H1 (cell line): ENCODE results near the gene RPS17. TPM values are rescaled to one million over a fixed set of nuclear protein-coding genes. Genes with fewer than 3 reads are reported as not detected.
"Not testable (repeated sequence)": the region's sequence is repeated elsewhere in the genome, so short reads cannot be mapped to it uniquely, and the experiment has no call there.

Experiments used
- CTCF ChIA-PET: fragments of 300-600 bp; sonication (Branson Sonifier 250); formaldehyde crosslinking; loops from one replicate; lab custom pipeline; 2021; ENCODE audit not compliant: partially characterized antibody; lab: Charles Lee
- POLR2A ChIA-PET: fragments of 300-600 bp; sonication (Branson Sonifier 250); formaldehyde crosslinking; loops from one replicate; lab custom pipeline; 2021; ENCODE audit warnings: inconsistent platforms; ENCODE audit not compliant: partially characterized antibody; lab: Charles Lee
- DNase-seq, 2 experiments: peaks; one replicate each; pipeline versions ENCODE4 v3.0.0 to v3.0.0-alpha.2; 2010 to 2022; ENCODE audit warnings: low spot score in 2 of 2, low read depth in 1 of 2, mixed read lengths in 1 of 2
- FAIRE-seq: peaks from 2 replicates; lab custom pipeline; 2011; peaks lifted over from hg19 to GRCh38; lab: Jason Lieb, UNC
- H2AFZ ChIP-seq: 2 replicates; pipeline ENCODE4 v1.8.1; 2012; ENCODE audit warnings: low read length, inconsistent platforms
- H2AK5ac ChIP-seq: 2 replicates; pipeline ENCODE4 v1.6.1; 2013; ENCODE audit warnings: low read depth, low read length
- H2BK120ac ChIP-seq: replicated peaks from 2 replicates; pipeline ENCODE3; 2013; ENCODE audit warnings: low read depth, low read length, inconsistent platforms
- H2BK12ac ChIP-seq: 2 replicates; pipeline ENCODE4 v1.6.1; 2013; ENCODE audit warnings: low read depth, low read length
- H2BK15ac ChIP-seq: 2 replicates; pipeline ENCODE4 v1.6.1; 2013; ENCODE audit warnings: low read length
- H2BK20ac ChIP-seq: 2 replicates; pipeline ENCODE4 v1.6.1; 2013; ENCODE audit warnings: low read length
- H2BK5ac ChIP-seq: 2 replicates; pipeline ENCODE4 v1.6.1; 2013; ENCODE audit warnings: low read depth, low read length
- H3K14ac ChIP-seq: 2 replicates; pipeline ENCODE4 v1.6.1; 2013; ENCODE audit warnings: inconsistent platforms; ENCODE audit not compliant: insufficient read length
- H3K18ac ChIP-seq: 2 replicates; pipeline ENCODE4 v1.6.1; 2013; ENCODE audit warnings: low read length; ENCODE audit errors: extremely low read depth
- H3K23ac ChIP-seq: 2 replicates; pipeline ENCODE4 v1.6.1; 2013; ENCODE audit warnings: inconsistent platforms; ENCODE audit not compliant: insufficient read length
- H3K23me2 ChIP-seq: 2 replicates; pipeline ENCODE4 v1.6.1; 2013; ENCODE audit warnings: low read depth, low read length
- H3K27ac ChIP-seq: 2 replicates; pipeline ENCODE4 v1.6.1; 2011; ENCODE audit warnings: low read depth, low read length, inconsistent platforms
- H3K27me3 ChIP-seq, 4 experiments: replicated peaks in 1 of 4; 1 replicate in 1 of 4; 2 replicates in 3 of 4; pipeline versions ENCODE4 v1.6.1 to v1.8.1; 2011 to 2013; ENCODE audit warnings: low read length in 3 of 4, mild to moderate bottlenecking in 3 of 4, inconsistent platforms in 2 of 4, mixed read lengths in 2 of 4, moderate library complexity in 1 of 4; ENCODE audit not compliant: control insufficient read depth in 3 of 4, insufficient read depth in 3 of 4; ENCODE audit errors: extremely low read depth in 1 of 4
- H3K36me3 ChIP-seq, 4 experiments: 2 replicates each; pipeline versions ENCODE4 v1.6.1 to v1.8.1; 2011 to 2013; ENCODE audit warnings: mild to moderate bottlenecking in 4 of 4, low read length in 3 of 4, moderate library complexity in 2 of 4, control low read depth in 1 of 4, inconsistent platforms in 1 of 4; ENCODE audit not compliant: insufficient read depth in 4 of 4, control insufficient read depth in 2 of 4
- H3K4ac ChIP-seq: replicated peaks from 2 replicates; pipeline ENCODE3; 2013; ENCODE audit warnings: low read length, low read depth, mixed read lengths, inconsistent platforms; ENCODE audit not compliant: insufficient read length
- H3K4me1 ChIP-seq, 4 experiments: replicated peaks in 1 of 4; 1 replicate in 1 of 4; 2 replicates in 3 of 4; pipeline versions ENCODE4 v1.6.1 to v1.8.1; 2011 to 2013; ENCODE audit warnings: low read length in 3 of 4, inconsistent platforms in 2 of 4, mixed read lengths in 1 of 4; ENCODE audit not compliant: insufficient read depth in 4 of 4, control insufficient read depth in 3 of 4
- H3K4me2 ChIP-seq, 2 experiments: 2 replicates each; pipeline versions ENCODE4 v1.6.1 to v1.8.1; 2011 to 2013; ENCODE audit warnings: low read depth in 2 of 2, low read length in 2 of 2, control low read depth in 1 of 2, inconsistent platforms in 1 of 2, mild to moderate bottlenecking in 1 of 2; ENCODE audit not compliant: insufficient read depth in 1 of 2
- H3K4me3 ChIP-seq, 4 experiments: fragments of 200-600, 300-600 bp in 1 of 4; sonication (generic), shearing (Covaris generic), sonication (Bioruptor Twin) in 1 of 4; 2 replicates each; pipeline versions ENCODE4 v1.5.1 to v1.8.1; 2011 to 2016; ENCODE audit warnings: low read length in 4 of 4, low read depth in 3 of 4, control low read depth in 2 of 4, inconsistent platforms in 2 of 4, mild to moderate bottlenecking in 2 of 4, mixed read lengths in 1 of 4, moderate library complexity in 1 of 4; ENCODE audit not compliant: insufficient read depth in 2 of 4; ENCODE audit errors: extremely low read depth in 1 of 4
- H3K56ac ChIP-seq: replicated peaks from 2 replicates; pipeline ENCODE3; 2013; ENCODE audit warnings: low read depth, mild to moderate bottlenecking, mixed read lengths, low read length, inconsistent platforms; ENCODE audit not compliant: insufficient read length
- H3K79me1 ChIP-seq: 2 replicates; pipeline ENCODE4 v1.6.1; 2013; ENCODE audit warnings: low read depth, low read length, control low read depth
- H3K79me2 ChIP-seq, 2 experiments: 2 replicates each; pipeline versions ENCODE4 v1.6.1 to v1.8.1; 2012 to 2013; ENCODE audit warnings: low read length in 2 of 2, mild to moderate bottlenecking in 2 of 2, inconsistent platforms in 1 of 2; ENCODE audit not compliant: insufficient read depth in 2 of 2, control insufficient read depth in 1 of 2
- H3K9ac ChIP-seq, 4 experiments: replicated peaks in 1 of 4; 1 replicate in 1 of 4; 2 replicates in 3 of 4; pipeline versions ENCODE4 v1.6.1 to v1.8.1; 2011 to 2013; ENCODE audit warnings: low read depth in 3 of 4, low read length in 3 of 4, control low read depth in 2 of 4, mild to moderate bottlenecking in 2 of 4, moderate library complexity in 2 of 4, inconsistent platforms in 1 of 4; ENCODE audit errors: extremely low read depth in 1 of 4
- H3K9me3 ChIP-seq, 2 experiments: 2 replicates each; pipeline versions ENCODE4 v1.6.1 to v1.8.1; 2012 to 2013; ENCODE audit warnings: mild to moderate bottlenecking in 2 of 2, moderate library complexity in 2 of 2, control low read depth in 1 of 2, inconsistent platforms in 1 of 2, low read depth in 1 of 2, low read length in 1 of 2, mixed read lengths in 1 of 2; ENCODE audit not compliant: insufficient read depth in 2 of 2
- H4K20me1 ChIP-seq, 2 experiments: replicated peaks in 1 of 2; 2 replicates each; pipeline versions ENCODE3 to v1.8.1; 2011 to 2013; ENCODE audit warnings: inconsistent platforms in 2 of 2, low read length in 2 of 2, mild to moderate bottlenecking in 1 of 2; ENCODE audit not compliant: insufficient read depth in 2 of 2, control insufficient read depth in 1 of 2
- H4K5ac ChIP-seq: 2 replicates; pipeline ENCODE4 v1.6.1; 2013; ENCODE audit warnings: low read length, low read depth, mixed read lengths, inconsistent platforms; ENCODE audit not compliant: insufficient read length
- H4K8ac ChIP-seq: 2 replicates; pipeline ENCODE4 v1.8.0; 2013; ENCODE audit warnings: mild to moderate bottlenecking, moderate library complexity, low read length, inconsistent platforms; ENCODE audit not compliant: insufficient read depth; ENCODE audit errors: extremely low read depth
- H4K91ac ChIP-seq: replicated peaks from 2 replicates; pipeline ENCODE3; 2013; ENCODE audit warnings: low read length, mixed read lengths, inconsistent platforms; ENCODE audit not compliant: insufficient read length
- polyA plus RNA-seq, 7 experiments: library from polyadenylated mRNA; depleted of rRNA in 3 of 7; stranded (reverse) in 5 of 7; unstranded in 2 of 7; fragments of >200 nt in 5 of 7; fragments of 200-250 nt in 2 of 7; gene quantifications; 1 replicate in 5 of 7; 2 replicates in 1 of 7; 4 replicates in 1 of 7; pipeline versions ENCODE4 v1.2.1 to v1.2.3, GENCODE V29; 2011 to 2013; ENCODE audit warnings: missing spikeins in 2 of 7, mixed read lengths in 2 of 7
- total RNA-seq: library from RNA; stranded (reverse); fragmentation: NEBNext Ultra II Directional; extraction: Animal tissue kit (Norgen Biotek cat#: 25700); gene quantifications from 2 replicates; pipeline ENCODE4 v1.2.1, GENCODE V29; 2021

The RPS17 gene
- total and polyA plus RNA-seq, 2 of the 8 experiments (the other 6 are each of a cell fraction or from before 2014, with no cell fraction given), result 2,416 to 5,590 TPM

GRCh38 chr15:82497978-82498377 lies 42.3 kb downstream of the RPS17 start:
- H3K56ac ChIP-seq, H4K20me1 ChIP-seq, POLR2A ChIA-PET, H3K36me3 ChIP-seq, H3K9ac ChIP-seq, H2AFZ ChIP-seq, H3K27me3 ChIP-seq, H2AK5ac ChIP-seq, H4K91ac ChIP-seq, H3K4me2 ChIP-seq, H3K4ac ChIP-seq, H3K14ac ChIP-seq, H2BK12ac ChIP-seq, H4K5ac ChIP-seq, H3K9me3 ChIP-seq, H3K23ac ChIP-seq, H3K4me3 ChIP-seq, H3K79me1 ChIP-seq, H2BK15ac ChIP-seq, H3K23me2 ChIP-seq, DNase-seq, CTCF ChIA-PET, H2BK20ac ChIP-seq, H2BK5ac ChIP-seq, H3K27ac ChIP-seq, H2BK120ac ChIP-seq, H4K8ac ChIP-seq, H3K4me1 ChIP-seq, H3K18ac ChIP-seq, FAIRE-seq: not testable (repeated sequence)
- peaks cover 0 to 13% of the 10 kb centered on the region in 2 experiments; a peak in 2 of 4 replicates for H3K79me2 ChIP-seq
